Measurements from ENCODE around the gene PAPPA2. TPM values are rescaled to one million over a fixed set of nuclear protein-coding genes. Genes with fewer than 3 reads are reported as not detected.

PAPPA2 gene
- total and polyA plus RNA-seq, 9 of the 15 experiments (the other 6 are each of a cell fraction or from before 2014, with no cell fraction given) = 0.01 to 0.15 (median 0.05) TPM; not detected in 2

DNA sequence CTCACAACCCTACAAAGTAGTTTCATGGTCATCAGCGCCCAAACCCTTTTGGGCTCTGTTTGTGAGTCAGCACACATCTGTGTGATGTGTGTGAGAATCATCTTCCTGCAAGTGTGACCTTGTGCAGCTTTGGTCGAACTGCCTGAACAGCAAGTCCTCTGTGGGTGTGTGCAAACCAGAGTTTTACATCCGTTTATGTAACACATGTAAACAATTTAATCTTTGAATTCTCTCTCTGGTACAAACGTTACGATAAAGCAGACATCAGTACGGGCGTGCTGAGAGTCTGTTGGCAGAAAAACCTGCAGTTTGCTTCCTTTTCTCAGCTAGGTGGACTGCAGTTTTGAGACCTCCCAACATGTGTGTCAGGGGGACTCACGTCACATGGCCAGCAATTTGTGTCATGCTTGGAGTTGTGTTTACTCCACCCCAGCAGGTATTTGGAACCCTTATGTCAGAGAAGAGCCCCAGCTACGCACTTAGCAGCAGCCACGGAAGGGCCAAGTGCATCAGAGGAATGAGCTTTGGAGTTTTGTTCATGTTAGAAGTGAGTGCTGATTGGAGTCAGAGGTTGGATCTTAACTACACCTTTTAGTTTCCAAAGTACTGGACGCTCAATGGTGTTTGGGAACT, 230.8 kb downstream of the PAPPA2 start:
- no TSS peak for BruUV-seq (replicated peaks)
- Histone ChIP-seq H3K9me3 (replicated peaks; ENCODE audit: control insufficient read depth, insufficient read depth, low read depth, low read length) (no peaks in the 10 kb centered on the region), H3K27me3 (ENCODE audit: control insufficient read depth in 2 of 2, insufficient read depth in 2 of 2, low read length in 2 of 2) (peaks cover under 1 to 3% of the 10 kb centered on the region in 2 experiments; a peak in 1 of 5 replicates), H3K9ac (ENCODE audit: insufficient read depth in 1 of 2, low read depth in 2 of 2, low read length in 2 of 2) (no peak overlapping the region), H3K4me3 (no peak overlapping the region), H3K4me2 (ENCODE audit: insufficient read depth, low read length) (no peak overlapping the region), H4K20me1 (replicated peaks; ENCODE audit: control insufficient read depth, insufficient read depth, low read length) (no peaks in the 10 kb centered on the region), H3K4me1 (replicated peaks in 1 of 2; ENCODE audit: control insufficient read depth in 2 of 2, insufficient read depth in 2 of 2, low read length in 2 of 2) (no peaks in the 10 kb centered on the region; a peak in 1 of 5 replicates), H3K36me3 (ENCODE audit: control insufficient read depth, insufficient read depth, low read length) (no peaks in the 10 kb centered on the region), H2AFZ (ENCODE audit: low read depth, low read length) (no peak overlapping the region; the same call in 1 of the 2 replicates), H3K27ac (ENCODE audit: extremely low read depth, low read depth, low read length) (no peak overlapping the region), H3K9me1 (ENCODE audit: control insufficient read depth, insufficient read depth, low read length) (no peaks in the 10 kb centered on the region), H3K79me2 (ENCODE audit: control insufficient read depth, insufficient read depth, low read length) (no peaks in the 10 kb centered on the region)
- FAIRE-seq (no peak), ATAC-seq (no peak), DNase-seq (ENCODE audit: extremely low read depth in 1 of 4, low spot score in 3 of 4) (no peak)
- TF ChIP-seq U2AF2 (optimal IDR thresholded peaks at IDR 0.05; ENCODE audit: low read depth, low read length) (no peak), POLR2B (IDR thresholded peaks at IDR 0.05; ENCODE audit: low read depth, partially characterized antibody) (no peak), POLR3A (IDR thresholded peaks at IDR 0.05; ENCODE audit: borderline replicate concordance, extremely low read depth, insufficient read depth, insufficient read length) (no peak), SMARCC2 (IDR thresholded peaks at IDR 0.05; ENCODE audit: low read depth) (no peak), ZNF436 (CRISPR knock-in tag; IDR thresholded peaks at IDR 0.05) (no peak), NUFIP1 (IDR thresholded peaks at IDR 0.05; ENCODE audit: partially characterized antibody) (no peak), BMI1 (IDR thresholded peaks at IDR 0.05; ENCODE audit: low read length) (no peak), ZNF217 (CRISPR knock-in tag; IDR thresholded peaks at IDR 0.05) (no peak), NCOA4 (IDR thresholded peaks at IDR 0.05; ENCODE audit: partially characterized antibody) (no peak)
- TF ChIP-seq, protein P1, sequence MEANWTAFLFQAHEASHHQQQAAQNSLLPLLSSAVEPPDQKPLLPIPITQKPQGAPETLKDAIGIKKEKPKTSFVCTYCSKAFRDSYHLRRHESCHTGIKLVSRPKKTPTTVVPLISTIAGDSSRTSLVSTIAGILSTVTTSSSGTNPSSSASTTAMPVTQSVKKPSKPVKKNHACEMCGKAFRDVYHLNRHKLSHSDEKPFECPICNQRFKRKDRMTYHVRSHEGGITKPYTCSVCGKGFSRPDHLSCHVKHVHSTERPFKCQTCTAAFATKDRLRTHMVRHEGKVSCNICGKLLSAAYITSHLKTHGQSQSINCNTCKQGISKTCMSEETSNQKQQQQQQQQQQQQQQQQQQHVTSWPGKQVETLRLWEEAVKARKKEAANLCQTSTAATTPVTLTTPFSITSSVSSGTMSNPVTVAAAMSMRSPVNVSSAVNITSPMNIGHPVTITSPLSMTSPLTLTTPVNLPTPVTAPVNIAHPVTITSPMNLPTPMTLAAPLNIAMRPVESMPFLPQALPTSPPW (CRISPR knock-in tag; IDR thresholded peaks at IDR 0.05) = no peak
- TF ChIP-seq, protein P2, sequence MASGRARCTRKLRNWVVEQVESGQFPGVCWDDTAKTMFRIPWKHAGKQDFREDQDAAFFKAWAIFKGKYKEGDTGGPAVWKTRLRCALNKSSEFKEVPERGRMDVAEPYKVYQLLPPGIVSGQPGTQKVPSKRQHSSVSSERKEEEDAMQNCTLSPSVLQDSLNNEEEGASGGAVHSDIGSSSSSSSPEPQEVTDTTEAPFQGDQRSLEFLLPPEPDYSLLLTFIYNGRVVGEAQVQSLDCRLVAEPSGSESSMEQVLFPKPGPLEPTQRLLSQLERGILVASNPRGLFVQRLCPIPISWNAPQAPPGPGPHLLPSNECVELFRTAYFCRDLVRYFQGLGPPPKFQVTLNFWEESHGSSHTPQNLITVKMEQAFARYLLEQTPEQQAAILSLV (tag; IDR thresholded peaks at IDR 0.05) = no peak
- TF ChIP-seq, protein P3, sequence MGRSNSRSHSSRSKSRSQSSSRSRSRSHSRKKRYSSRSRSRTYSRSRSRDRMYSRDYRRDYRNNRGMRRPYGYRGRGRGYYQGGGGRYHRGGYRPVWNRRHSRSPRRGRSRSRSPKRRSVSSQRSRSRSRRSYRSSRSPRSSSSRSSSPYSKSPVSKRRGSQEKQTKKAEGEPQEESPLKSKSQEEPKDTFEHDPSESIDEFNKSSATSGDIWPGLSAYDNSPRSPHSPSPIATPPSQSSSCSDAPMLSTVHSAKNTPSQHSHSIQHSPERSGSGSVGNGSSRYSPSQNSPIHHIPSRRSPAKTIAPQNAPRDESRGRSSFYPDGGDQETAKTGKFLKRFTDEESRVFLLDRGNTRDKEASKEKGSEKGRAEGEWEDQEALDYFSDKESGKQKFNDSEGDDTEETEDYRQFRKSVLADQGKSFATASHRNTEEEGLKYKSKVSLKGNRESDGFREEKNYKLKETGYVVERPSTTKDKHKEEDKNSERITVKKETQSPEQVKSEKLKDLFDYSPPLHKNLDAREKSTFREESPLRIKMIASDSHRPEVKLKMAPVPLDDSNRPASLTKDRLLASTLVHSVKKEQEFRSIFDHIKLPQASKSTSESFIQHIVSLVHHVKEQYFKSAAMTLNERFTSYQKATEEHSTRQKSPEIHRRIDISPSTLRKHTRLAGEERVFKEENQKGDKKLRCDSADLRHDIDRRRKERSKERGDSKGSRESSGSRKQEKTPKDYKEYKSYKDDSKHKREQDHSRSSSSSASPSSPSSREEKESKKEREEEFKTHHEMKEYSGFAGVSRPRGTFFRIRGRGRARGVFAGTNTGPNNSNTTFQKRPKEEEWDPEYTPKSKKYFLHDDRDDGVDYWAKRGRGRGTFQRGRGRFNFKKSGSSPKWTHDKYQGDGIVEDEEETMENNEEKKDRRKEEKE (IDR thresholded peaks at IDR 0.05; ENCODE audit: borderline replicate concordance in 1 of 2, control insufficient read depth in 1 of 2, low read depth in 2 of 2, low read length in 1 of 2) = no peak
- TF ChIP-seq, protein P4, sequence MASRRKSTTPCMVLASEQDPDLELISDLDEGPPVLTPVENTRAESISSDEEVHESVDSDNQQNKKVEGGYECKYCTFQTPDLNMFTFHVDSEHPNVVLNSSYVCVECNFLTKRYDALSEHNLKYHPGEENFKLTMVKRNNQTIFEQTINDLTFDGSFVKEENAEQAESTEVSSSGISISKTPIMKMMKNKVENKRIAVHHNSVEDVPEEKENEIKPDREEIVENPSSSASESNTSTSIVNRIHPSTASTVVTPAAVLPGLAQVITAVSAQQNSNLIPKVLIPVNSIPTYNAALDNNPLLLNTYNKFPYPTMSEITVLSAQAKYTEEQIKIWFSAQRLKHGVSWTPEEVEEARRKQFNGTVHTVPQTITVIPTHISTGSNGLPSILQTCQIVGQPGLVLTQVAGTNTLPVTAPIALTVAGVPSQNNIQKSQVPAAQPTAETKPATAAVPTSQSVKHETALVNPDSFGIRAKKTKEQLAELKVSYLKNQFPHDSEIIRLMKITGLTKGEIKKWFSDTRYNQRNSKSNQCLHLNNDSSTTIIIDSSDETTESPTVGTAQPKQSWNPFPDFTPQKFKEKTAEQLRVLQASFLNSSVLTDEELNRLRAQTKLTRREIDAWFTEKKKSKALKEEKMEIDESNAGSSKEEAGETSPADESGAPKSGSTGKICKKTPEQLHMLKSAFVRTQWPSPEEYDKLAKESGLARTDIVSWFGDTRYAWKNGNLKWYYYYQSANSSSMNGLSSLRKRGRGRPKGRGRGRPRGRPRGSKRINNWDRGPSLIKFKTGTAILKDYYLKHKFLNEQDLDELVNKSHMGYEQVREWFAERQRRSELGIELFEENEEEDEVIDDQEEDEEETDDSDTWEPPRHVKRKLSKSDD (conservative IDR thresholded peaks at IDR 0.05; ENCODE audit: low read length) = no peak
- ChIA-PET CTCF (ENCODE audit: low intra/inter-chr PET ratio) (no interaction called here), POLR2A (interaction anchor here (1.3 kb wide), 1 partner anchor 12 kb away, joined by 3 read pairs; no protein-coding TSS in a partner anchor)
- intact Hi-C loops (cut with micrococcal nuclease) (loop anchor here (5.0 kb wide), 1 partner anchor 148 kb away; no protein-coding TSS in a partner anchor), in situ Hi-C loops (cut with MboI) (no loop called here)
- WGBS (ENCODE audit: insufficient coverage, low coverage, missing lambda C conversion rate) = 5% methylated on average over 11 of the region's 11 CpGs
